T47D (cell line): Measurements from ENCODE around the gene SLC22A17.

Experiments used
- DNase-seq, 2 experiments: peaks; one replicate each; pipeline versions ENCODE4 v3.0.0 to v3.0.0-alpha.2; 2011 to 2012; ENCODE audit warnings: low read depth in 1 of 2, low spot score in 1 of 2
- JUND ChIP-seq: IDR thresholded peaks from 2 replicates; pipeline ENCODE4 v1.6.1; 2012; ENCODE audit warnings: low read depth
- in situ Hi-C: cut with HindIII; loops from 2 replicates; pipeline ENCODE4 v1.10.0; 2016; ENCODE audit warnings: low sequenced_read_pairs, low pct_unique_long_range_greater_than_20kb

SLC22A17 gene

DNA sequence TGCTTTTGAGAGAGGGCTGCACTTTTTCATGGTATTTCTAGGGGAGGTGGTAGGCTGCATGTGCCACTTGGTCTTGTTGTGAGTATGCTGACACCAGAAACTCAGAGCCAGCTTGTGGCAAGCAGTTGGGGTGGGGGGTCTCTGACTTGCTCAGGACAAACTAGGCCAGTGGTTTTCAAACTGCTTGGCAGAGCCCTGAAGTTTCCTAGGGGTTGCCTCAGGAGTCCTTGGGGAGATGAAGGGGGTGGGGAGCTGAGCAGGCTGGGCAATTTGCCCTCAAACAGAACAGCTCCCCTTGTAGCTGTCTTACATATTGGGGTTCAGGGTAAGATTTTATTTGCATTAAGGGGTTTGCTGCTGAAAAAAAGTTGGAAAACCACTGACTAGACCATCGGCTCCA is 42.1 kb downstream of the SLC22A17 start:
- DNase-seq = no peak
- no peak for TF ChIP-seq JUND
- in situ Hi-C loops = no loop called here

- no peak for TF ChIP-seq JUND
- no peak for DNase-seq
- in situ Hi-C loops = no loop called here
Measured at GRCh38 chr14:23308721-23309445, 43.8 kb downstream of the SLC22A17 start.

- DNase-seq = no peak
- TF ChIP-seq JUND = no peak
- in situ Hi-C loops = no loop called here
Measured at GRCh38 chr14:23307687-23308644, 44.7 kb downstream of the SLC22A17 start.

GRCh38 chr14:23307146-23307530 is 45.5 kb downstream of the SLC22A17 start:
- DNase-seq = no peak
- no peak for TF ChIP-seq JUND
- in situ Hi-C loops = no loop called here

GRCh38 chr14:23306412-23307145 is 46.1 kb downstream of the SLC22A17 start, which contains the start of gene BCL2L2:
TSS of gene BCL2L2 (plus strand) at chr14:23306833. CDS start at chr14:23307768, 935 bp downstream.
- in situ Hi-C loops = no loop called here
- no peak for TF ChIP-seq JUND
- peak; percentile 21 to 89 for DNase-seq

DNA sequence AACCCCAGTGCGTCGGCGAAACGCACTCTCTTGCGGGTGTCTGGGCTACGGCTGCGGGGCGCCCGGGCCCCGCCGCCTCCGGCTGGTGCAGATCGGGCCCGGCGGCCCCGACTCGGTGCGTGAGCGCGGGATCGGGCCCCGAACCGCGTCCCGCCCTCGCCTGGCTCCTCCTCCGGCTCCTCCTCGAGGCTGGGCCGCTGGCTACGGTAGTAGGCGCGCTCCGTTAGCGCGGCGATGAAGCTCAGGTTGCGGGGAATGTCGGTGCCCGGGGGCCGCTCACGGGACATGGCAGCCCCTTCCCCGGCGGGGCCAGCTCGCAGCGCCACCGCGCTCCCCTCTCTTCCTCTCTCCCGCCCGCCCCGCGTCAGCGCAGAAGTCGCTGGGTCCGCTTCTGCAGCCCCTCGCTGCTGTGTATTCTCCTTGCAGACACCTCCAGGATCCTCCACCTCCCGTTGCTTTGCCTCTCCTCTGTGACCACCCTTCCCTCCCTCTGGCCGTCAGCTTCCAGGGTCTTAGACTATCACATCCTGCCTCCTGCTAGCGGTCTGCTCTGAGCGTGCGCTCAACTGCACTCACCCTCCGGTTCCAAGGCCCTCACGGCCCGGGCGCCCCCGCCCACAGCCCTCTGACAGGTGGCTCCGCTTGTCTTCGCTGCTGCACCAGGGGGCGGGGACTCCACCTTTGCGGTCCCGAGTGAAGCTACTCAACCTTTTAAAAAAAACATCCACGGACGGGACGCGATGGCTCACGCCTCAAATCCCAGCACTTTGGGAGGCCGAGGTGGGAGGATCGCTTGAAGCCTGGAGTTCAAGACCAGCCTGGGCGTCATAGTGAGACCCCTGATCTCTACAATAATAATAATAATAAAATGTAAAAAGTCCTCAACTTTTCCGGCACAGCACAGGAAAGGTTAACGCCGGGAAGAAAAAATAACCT is 50.1 kb downstream of the SLC22A17 start, which contains the start of gene PPP1R3E:
Gene PPP1R3E (minus strand): TSS at position 570 of the 936 bp plus-strand sequence. CDS start 283 bp downstream, at position 287.
- no peak for TF ChIP-seq JUND
- DNase-seq = peak in 1 of 2 experiments; percentile 60
- in situ Hi-C loops = no loop called here

- no peak for DNase-seq
- in situ Hi-C loops = no loop called here
- TF ChIP-seq JUND = no peak
Measured at GRCh38 chr14:23301969-23302289, 50.8 kb downstream of the SLC22A17 start.

DNA sequence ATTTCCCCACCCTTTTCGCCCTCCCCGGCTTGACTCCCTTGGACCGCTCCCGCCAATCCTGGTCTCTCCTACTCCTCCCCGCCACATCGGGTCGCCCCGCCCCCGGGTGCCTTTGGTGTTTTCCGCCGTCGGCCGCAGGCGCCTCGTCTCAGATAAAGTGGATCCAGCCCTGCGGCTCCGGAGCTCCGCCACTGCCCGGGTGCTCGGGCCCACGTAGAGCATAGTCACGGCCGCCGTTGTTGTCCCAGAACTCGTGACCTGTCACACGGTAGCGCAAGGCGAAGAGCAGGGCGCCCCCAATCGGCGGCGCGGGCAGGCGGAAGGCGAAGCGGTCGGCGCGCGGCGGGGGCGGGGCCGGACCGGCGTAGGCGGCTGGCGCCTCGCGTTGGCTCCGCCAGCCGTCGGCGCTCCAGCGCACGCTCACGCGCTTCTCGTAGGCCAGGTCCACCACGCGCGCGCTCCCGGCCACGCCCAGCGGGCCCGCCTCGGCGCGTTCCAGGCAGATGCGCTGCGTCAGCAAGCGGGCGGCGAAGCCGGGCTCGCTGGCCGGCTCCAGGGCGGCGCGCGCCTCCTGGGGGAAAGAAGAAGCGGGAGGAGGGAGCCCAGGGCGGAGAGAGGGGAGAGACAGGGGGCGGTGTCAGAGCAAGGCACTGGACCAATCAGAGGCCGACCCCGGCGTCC is 51.3 kb downstream of the SLC22A17 start:
- no peak for TF ChIP-seq JUND
- DNase-seq = peak; percentile 90 to 97
- in situ Hi-C loops = no loop called here

DNA sequence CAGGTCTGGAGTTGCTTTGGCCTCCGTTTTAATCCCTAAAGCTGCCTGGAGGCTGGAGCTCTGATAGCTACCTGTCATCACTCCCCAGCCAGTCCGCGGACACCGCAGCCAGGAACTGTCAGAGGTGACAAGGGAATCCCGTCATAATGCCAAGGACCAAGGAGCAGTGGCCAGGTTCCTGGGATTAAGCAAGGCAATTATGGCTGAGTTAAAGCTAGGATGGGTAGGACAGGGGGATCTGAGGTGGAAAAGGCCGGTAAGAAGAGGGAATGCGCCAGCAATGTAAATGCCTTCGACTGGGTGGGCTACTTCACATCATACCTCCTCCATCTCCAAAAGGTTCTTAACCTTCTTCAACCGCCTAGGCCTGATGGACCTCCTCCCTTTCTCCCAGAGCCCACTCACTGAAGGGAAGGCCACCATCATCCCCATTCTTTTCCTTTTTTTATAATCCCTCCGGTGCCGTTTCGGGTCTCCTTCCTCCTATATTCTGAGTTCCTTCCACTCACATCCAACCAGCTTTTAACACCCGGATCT is 51.9 kb downstream of the SLC22A17 start:
- no peak for TF ChIP-seq JUND
- in situ Hi-C loops = no loop called here
- peak in 1 of 2 experiments; percentile 37 for DNase-seq

GRCh38 chr14:23299986-23300686 is 52.6 kb downstream of the SLC22A17 start:
- in situ Hi-C loops = no loop called here
- DNase-seq = no peak
- TF ChIP-seq JUND = no peak
